WTC11 (cell line): ENCODE measurements around the gene TMEM184A.

Source experiments
- CREB1 ChIP-seq: sonication (generic); formaldehyde crosslinking; IDR thresholded peaks from 2 replicates; pipeline ENCODE4 v1.8.0; 2023; ENCODE audit warnings: mild to moderate bottlenecking, missing genetic modification reagents
- FOXK1 ChIP-seq: sonication (generic); formaldehyde crosslinking; IDR thresholded peaks from 2 replicates; pipeline ENCODE4 v1.8.0; 2022; ENCODE audit warnings: mild to moderate bottlenecking, moderate library complexity, missing genetic modification reagents
- FOXP1 ChIP-seq: sonication (generic); formaldehyde crosslinking; IDR thresholded peaks from 2 replicates; pipeline ENCODE4 v1.8.0; 2022; ENCODE audit warnings: missing genetic modification reagents, mild to moderate bottlenecking, moderate library complexity, borderline replicate concordance
- JUN ChIP-seq: sonication (generic); formaldehyde crosslinking; IDR thresholded peaks from 2 replicates; pipeline ENCODE4 v1.8.0; 2023; ENCODE audit warnings: mild to moderate bottlenecking, missing genetic modification reagents
- NR1H2 ChIP-seq: sonication (generic); formaldehyde crosslinking; IDR thresholded peaks from 2 replicates; pipeline ENCODE4 v1.9.0; 2021; ENCODE audit warnings: mild to moderate bottlenecking, moderate library complexity, missing genetic modification reagents
- ZBTB21 ChIP-seq: sonication (generic); formaldehyde crosslinking; IDR thresholded peaks from 2 replicates; pipeline ENCODE4 v1.8.1; 2023; ENCODE audit warnings: mild to moderate bottlenecking, missing genetic modification reagents, borderline replicate concordance
- ZNF232 ChIP-seq: sonication (generic); formaldehyde crosslinking; IDR thresholded peaks from 2 replicates; pipeline ENCODE4 v1.8.0; 2022; ENCODE audit warnings: mild to moderate bottlenecking, missing genetic modification reagents
- ZNF423 ChIP-seq: fragments of 250-450 bp; sonication (Bioruptor Pico); IDR thresholded peaks from 2 replicates; pipeline ENCODE4 v2.1.2; 2022; ENCODE audit warnings: mild to moderate bottlenecking, moderate library complexity
- TF ChIP-seq, protein P1 (sequence below): fragments of 200-600 bp; IDR thresholded peaks from 2 replicates; pipeline ENCODE4 v1.8.0; 2022; ENCODE audit warnings: antibody characterized with exemption
- TF ChIP-seq, protein P2 (sequence below): sonication (generic); formaldehyde crosslinking; IDR thresholded peaks from 2 replicates; pipeline ENCODE4 v1.8.0; 2022; ENCODE audit warnings: mild to moderate bottlenecking, missing genetic modification reagents
- TF ChIP-seq, protein P3 (sequence below): sonication (generic); formaldehyde crosslinking; IDR thresholded peaks from 2 replicates; pipeline ENCODE4 v1.8.1; 2023; ENCODE audit warnings: mild to moderate bottlenecking, missing genetic modification reagents, moderate library complexity
- TF ChIP-seq, protein P4 (sequence below): sonication (generic); formaldehyde crosslinking; IDR thresholded peaks from 2 replicates; pipeline ENCODE4 v1.8.1; 2023; ENCODE audit warnings: mild to moderate bottlenecking, moderate library complexity, missing genetic modification reagents

DNA sequence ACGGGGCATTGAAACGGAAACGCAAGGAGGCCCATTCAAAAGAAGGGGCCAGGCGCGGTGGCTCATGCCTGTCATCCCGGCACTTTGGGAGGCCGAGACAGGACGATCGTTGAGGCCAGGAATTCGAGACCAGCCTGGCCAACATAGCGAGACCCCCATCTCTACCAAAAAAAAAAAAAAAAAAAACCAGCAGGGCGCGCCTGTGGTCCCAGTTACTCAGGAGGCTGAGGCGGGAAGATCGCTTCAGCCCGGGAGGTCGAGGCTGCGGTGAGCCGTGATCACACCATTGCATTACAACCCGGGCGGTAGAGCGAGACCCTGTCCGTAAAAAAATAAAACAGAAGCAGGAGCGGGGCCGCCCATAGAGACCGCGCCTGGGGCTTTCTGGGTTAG is 13.4 kb upstream of the TMEM184A start:
- TF ChIP-seq NR1H2 (no peak), ZNF232 (CRISPR knock-in tag) (no peak), ZNF423 (CRISPR knock-in tag) (no peak), FOXP1 (CRISPR knock-in tag) (no peak), JUN (CRISPR knock-in tag) (no peak), CREB1 (CRISPR knock-in tag) (no peak), ZBTB21 (CRISPR knock-in tag) (no peak), FOXK1 (CRISPR knock-in tag) (no peak)
- TF ChIP-seq, protein P1, sequence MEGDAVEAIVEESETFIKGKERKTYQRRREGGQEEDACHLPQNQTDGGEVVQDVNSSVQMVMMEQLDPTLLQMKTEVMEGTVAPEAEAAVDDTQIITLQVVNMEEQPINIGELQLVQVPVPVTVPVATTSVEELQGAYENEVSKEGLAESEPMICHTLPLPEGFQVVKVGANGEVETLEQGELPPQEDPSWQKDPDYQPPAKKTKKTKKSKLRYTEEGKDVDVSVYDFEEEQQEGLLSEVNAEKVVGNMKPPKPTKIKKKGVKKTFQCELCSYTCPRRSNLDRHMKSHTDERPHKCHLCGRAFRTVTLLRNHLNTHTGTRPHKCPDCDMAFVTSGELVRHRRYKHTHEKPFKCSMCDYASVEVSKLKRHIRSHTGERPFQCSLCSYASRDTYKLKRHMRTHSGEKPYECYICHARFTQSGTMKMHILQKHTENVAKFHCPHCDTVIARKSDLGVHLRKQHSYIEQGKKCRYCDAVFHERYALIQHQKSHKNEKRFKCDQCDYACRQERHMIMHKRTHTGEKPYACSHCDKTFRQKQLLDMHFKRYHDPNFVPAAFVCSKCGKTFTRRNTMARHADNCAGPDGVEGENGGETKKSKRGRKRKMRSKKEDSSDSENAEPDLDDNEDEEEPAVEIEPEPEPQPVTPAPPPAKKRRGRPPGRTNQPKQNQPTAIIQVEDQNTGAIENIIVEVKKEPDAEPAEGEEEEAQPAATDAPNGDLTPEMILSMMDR, result no peak
- TF ChIP-seq, protein P2, sequence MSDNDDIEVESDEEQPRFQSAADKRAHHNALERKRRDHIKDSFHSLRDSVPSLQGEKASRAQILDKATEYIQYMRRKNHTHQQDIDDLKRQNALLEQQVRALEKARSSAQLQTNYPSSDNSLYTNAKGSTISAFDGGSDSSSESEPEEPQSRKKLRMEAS (CRISPR knock-in tag), result no peak
- TF ChIP-seq, protein P3, sequence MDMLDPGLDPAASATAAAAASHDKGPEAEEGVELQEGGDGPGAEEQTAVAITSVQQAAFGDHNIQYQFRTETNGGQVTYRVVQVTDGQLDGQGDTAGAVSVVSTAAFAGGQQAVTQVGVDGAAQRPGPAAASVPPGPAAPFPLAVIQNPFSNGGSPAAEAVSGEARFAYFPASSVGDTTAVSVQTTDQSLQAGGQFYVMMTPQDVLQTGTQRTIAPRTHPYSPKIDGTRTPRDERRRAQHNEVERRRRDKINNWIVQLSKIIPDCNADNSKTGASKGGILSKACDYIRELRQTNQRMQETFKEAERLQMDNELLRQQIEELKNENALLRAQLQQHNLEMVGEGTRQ (CRISPR knock-in tag), result no peak
- TF ChIP-seq, protein P4, sequence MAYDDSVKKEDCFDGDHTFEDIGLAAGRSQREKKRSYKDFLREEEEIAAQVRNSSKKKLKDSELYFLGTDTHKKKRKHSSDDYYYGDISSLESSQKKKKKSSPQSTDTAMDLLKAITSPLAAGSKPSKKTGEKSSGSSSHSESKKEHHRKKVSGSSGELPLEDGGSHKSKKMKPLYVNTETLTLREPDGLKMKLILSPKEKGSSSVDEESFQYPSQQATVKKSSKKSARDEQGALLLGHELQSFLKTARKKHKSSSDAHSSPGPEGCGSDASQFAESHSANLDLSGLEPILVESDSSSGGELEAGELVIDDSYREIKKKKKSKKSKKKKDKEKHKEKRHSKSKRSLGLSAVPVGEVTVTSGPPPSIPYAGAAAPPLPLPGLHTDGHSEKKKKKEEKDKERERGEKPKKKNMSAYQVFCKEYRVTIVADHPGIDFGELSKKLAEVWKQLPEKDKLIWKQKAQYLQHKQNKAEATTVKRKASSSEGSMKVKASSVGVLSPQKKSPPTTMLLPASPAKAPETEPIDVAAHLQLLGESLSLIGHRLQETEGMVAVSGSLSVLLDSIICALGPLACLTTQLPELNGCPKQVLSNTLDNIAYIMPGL (CRISPR knock-in tag), result no peak
